K562 (cell line): ENCODE measurements around the gene TNFRSF18. TPM values are rescaled to one million over a fixed set of nuclear protein-coding genes. Genes with fewer than 3 reads are reported as not detected.

Experiments used
- ATAC-seq: fragments of 200-7000 bp; cut with Tn5 transposase; 3 replicates; pipeline ENCODE4 v1.9.1; 2020; ENCODE audit warnings: moderate library complexity
- BruUV-seq: library from RNA; stranded (reverse); fragments of 400-500 nt; replicated peaks from 2 replicates; lab custom pipeline; 2021; lab: Mats Ljungman, UMichigan
- CTCF ChIA-PET: fragments of 300-600 bp; formaldehyde crosslinking; extraction: SDS; loops from one replicate; lab custom pipeline; 2021; ENCODE audit warnings: low intra/inter-chr PET ratio; lab: Yijun Ruan, JAX
- POLR2A ChIA-PET: fragments of 300-600, 350-650 bp; sonication (Branson Sonifier 250); formaldehyde crosslinking; extraction: SDS; loops from one replicate; lab custom pipeline; 2021; ENCODE audit warnings: antibody characterized with exemption, inconsistent platforms; lab: Yijun Ruan, JAX
- DNase-seq, 4 experiments: peaks; one replicate each; pipeline versions ENCODE4 v3.0.0 to v3.0.0-alpha.2; 2011 to 2018; ENCODE audit warnings: low spot score in 3 of 4, mixed read lengths in 3 of 4; ENCODE audit errors: extremely low read depth in 1 of 4
- FAIRE-seq: peaks from 2 replicates; lab custom pipeline; 2011; peaks lifted over from hg19 to GRCh38; lab: Jason Lieb, UNC
- H2AFZ ChIP-seq: 2 replicates; pipeline ENCODE4 v1.6.0; 2011; ENCODE audit warnings: low read depth, low read length, control low read depth, inconsistent platforms
- H3K27ac ChIP-seq: fragments of 200-600 bp; 3 replicates; pipeline ENCODE4 v1.8.0; 2011; ENCODE audit warnings: low read depth, mild to moderate bottlenecking, control low read depth, inconsistent platforms, low read length, moderate library complexity, mixed read lengths; ENCODE audit errors: extremely low read depth
- H3K27me3 ChIP-seq, 2 experiments: fragments of 300-600 bp in 1 of 2; 2 replicates in 1 of 2; 3 replicates in 1 of 2; pipeline versions ENCODE4 v1.6.0 to v1.8.0; 2011; ENCODE audit warnings: inconsistent platforms in 2 of 2, low read length in 2 of 2, mild to moderate bottlenecking in 1 of 2, mixed read lengths in 1 of 2, moderate library complexity in 1 of 2; ENCODE audit not compliant: control insufficient read depth in 2 of 2, insufficient read depth in 2 of 2
- H3K36me3 ChIP-seq: fragments of 300-600 bp; 3 replicates; pipeline ENCODE4 v1.8.0; 2011; ENCODE audit warnings: mild to moderate bottlenecking, low read length, inconsistent platforms; ENCODE audit not compliant: control insufficient read depth, insufficient read depth
- H3K4me1 ChIP-seq, 2 experiments: fragments of 200-600 bp in 1 of 2; replicated peaks in 1 of 2; 2 replicates in 1 of 2; 3 replicates in 1 of 2; pipeline versions ENCODE4 v1.5.1 to v1.8.0; 2011; ENCODE audit warnings: inconsistent platforms in 2 of 2, low read length in 2 of 2, mild to moderate bottlenecking in 1 of 2, mixed read lengths in 1 of 2, moderate library complexity in 1 of 2; ENCODE audit not compliant: control insufficient read depth in 2 of 2, insufficient read depth in 2 of 2
- H3K4me2 ChIP-seq: 2 replicates; pipeline ENCODE4 v1.6.1; 2011; ENCODE audit warnings: low read length, control low read depth, inconsistent platforms, mixed read lengths; ENCODE audit not compliant: insufficient read depth
- H3K4me3 ChIP-seq: fragments of 200-600 bp; sonication (generic), shearing (Covaris generic); 2 replicates; pipeline ENCODE4 v1.5.1; 2016; ENCODE audit warnings: control low read depth, inconsistent platforms
- H3K79me2 ChIP-seq: fragments of 200-600 bp; 3 replicates; pipeline ENCODE4 v1.8.0; 2011; ENCODE audit warnings: low read length, inconsistent platforms; ENCODE audit not compliant: control insufficient read depth, insufficient read depth
- H3K9ac ChIP-seq, 2 experiments: 2 replicates each; pipeline versions ENCODE4 v1.6.0 to v1.6.1; 2011; ENCODE audit warnings: low read depth in 2 of 2, low read length in 2 of 2, control low read depth in 1 of 2, inconsistent platforms in 1 of 2, mild to moderate bottlenecking in 1 of 2, mixed read lengths in 1 of 2; ENCODE audit not compliant: insufficient read depth in 1 of 2
- H3K9me1 ChIP-seq: one replicate; pipeline ENCODE4 v1.6.0; 2011; ENCODE audit warnings: inconsistent platforms, mild to moderate bottlenecking, low read length, moderate library complexity; ENCODE audit not compliant: control insufficient read depth, insufficient read depth
- H3K9me3 ChIP-seq: replicated peaks from 2 replicates; pipeline ENCODE4 v1.5.1; 2011; ENCODE audit warnings: low read depth, low read length, inconsistent platforms; ENCODE audit not compliant: control insufficient read depth, insufficient read depth
- H4K20me1 ChIP-seq: replicated peaks from 2 replicates; pipeline ENCODE4 v1.6.1; 2011; ENCODE audit warnings: low read length, inconsistent platforms, mixed read lengths; ENCODE audit not compliant: control insufficient read depth, insufficient read depth
- ARHGAP35 ChIP-seq: fragments of 450-650 bp; IDR thresholded peaks from 2 replicates; pipeline ENCODE4 v1.6.1; 2018; ENCODE audit not compliant: partially characterized antibody
- ZNF740 ChIP-seq, 3 experiments: fragments of 200-800 bp in 1 of 3; sonication (Bioruptor generic) in 1 of 3; sonication (generic) in 1 of 3; formaldehyde crosslinking in 1 of 3; IDR thresholded peaks; 2 replicates each; pipeline versions ENCODE4 v1.6.1 to v1.8.0; 2016 to 2022; ENCODE audit warnings: mild to moderate bottlenecking in 2 of 3, missing compliant biosample characterization in 2 of 3, missing genetic modification characterization in 2 of 3, missing genetic modification reagents in 1 of 3
- WGBS: fragments of 100-300 bp; shearing (Covaris generic); methylation state at CpG from one replicate; pipeline ENCODE4 v1.1.6; 2016; ENCODE audit warnings: low coverage, mixed read lengths; ENCODE audit not compliant: insufficient coverage; ENCODE audit errors: missing lambda C conversion rate; 5-methylcytosine and 5-hydroxymethylcytosine counted together
- in situ Hi-C: fragments of 300-500 bp; cut with MboI; formaldehyde crosslinking; loops from 4 replicates; pipeline ENCODE4 v1.15.0; 2018; ENCODE audit warnings: inconsistent platforms, mixed read lengths
- intact Hi-C: fragments of 100-400 bp; cut with micrococcal nuclease; formaldehyde crosslinking; loops from 2 replicates; pipeline ENCODE4 v1.14.2; 2022
- polyA plus RNA-seq, 8 experiments: library from polyadenylated mRNA; depleted of rRNA in 4 of 8; stranded (reverse) in 5 of 8; unstranded in 3 of 8; fragments of >200 nt; fragmentation: Nextera tagmentation in 2 of 8; fragmentation: Illumina TruSeq in 1 of 8; extraction: Ambion mirVana in 2 of 8; extraction: Trizol in 1 of 8; gene quantifications; 2 replicates each; pipeline versions ENCODE4 v1.2.1 to v1.2.3, GENCODE V29; 2011 to 2014; ENCODE audit warnings: inconsistent platforms in 1 of 8, missing spikeins in 1 of 8
- total RNA-seq, 7 experiments: library from RNA; depleted of rRNA in 6 of 7; stranded (reverse); fragments of >200 nt in 6 of 7; fragmentation: Illumina TruSeq in 2 of 7; extraction: Trizol in 2 of 7; gene quantifications; 2 replicates each; pipeline versions ENCODE4 v1.2.1 to v1.2.3, GENCODE V29; 2011 to 2021; ENCODE audit warnings: low replicate concordance in 1 of 7
- TF ChIP-seq, protein P1 (sequence below): fragments of 200-800 bp; sonication (Bioruptor generic); IDR thresholded peaks from 2 replicates; pipeline ENCODE4 v1.6.1; 2016; ENCODE audit warnings: missing genetic modification characterization, missing compliant biosample characterization

Gene TNFRSF18
- total and polyA plus RNA-seq, 9 of the 15 experiments (the other 6 are each of a cell fraction or from before 2014, with no cell fraction given) = 0.24 to 0.27 TPM; not detected in 7

DNA sequence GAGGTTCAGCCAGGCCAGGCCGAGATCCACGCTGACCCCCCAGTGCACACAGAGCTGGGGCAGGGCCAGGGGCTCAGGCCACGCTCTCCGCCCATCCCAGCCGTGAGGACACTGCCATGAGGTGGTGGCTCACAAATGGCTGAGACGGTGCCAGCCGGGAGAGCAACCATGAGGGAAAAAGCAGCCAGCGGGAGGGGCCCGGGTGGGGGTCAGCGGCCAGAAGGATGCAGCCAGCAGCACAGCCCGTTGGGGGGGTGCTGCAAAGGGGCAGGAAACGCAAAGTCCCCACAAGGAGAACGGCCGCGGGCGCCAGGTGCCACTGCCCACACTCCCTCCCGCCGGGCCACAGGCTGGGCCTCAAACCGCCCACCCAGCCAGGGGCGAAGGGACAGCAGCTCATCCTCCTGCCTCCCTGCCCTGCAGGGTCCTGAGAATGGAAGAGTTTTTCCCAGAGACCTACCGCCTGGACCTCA, 24.4 kb downstream of the TNFRSF18 start:
- Histone ChIP-seq H3K9me3 (no peaks in the 10 kb centered on the region), H3K9me1 (no peaks in the 10 kb centered on the region), H3K4me1 (peaks cover 10 to 73% of the 10 kb centered on the region in 2 experiments), H3K27ac (no peak overlapping the region), H3K4me3 (no peak overlapping the region), H4K20me1 (no peaks in the 10 kb centered on the region), H2AFZ (no peak overlapping the region), H3K27me3 (peaks cover 19 to 37% of the 10 kb centered on the region in 2 experiments), H3K9ac (0 out of 4 replicates have a peak overlapping the region, but pooled peaks of 1 of the 2 experiments have one; percentile 7), H3K36me3 (no peaks in the 10 kb centered on the region), H3K79me2 (no peaks in the 10 kb centered on the region), H3K4me2 (no peak overlapping the region)
- ATAC-seq (no peak), FAIRE-seq (no peak), DNase-seq (no peak)
- ChIA-PET POLR2A (interaction anchor here (0.5 kb wide), 1 partner anchor 81 kb away, joined by 3 read pairs; no protein-coding TSS in a partner anchor), CTCF (no interaction called here)
- no peak for TF ChIP-seq ARHGAP35
- TF ChIP-seq, protein P1, sequence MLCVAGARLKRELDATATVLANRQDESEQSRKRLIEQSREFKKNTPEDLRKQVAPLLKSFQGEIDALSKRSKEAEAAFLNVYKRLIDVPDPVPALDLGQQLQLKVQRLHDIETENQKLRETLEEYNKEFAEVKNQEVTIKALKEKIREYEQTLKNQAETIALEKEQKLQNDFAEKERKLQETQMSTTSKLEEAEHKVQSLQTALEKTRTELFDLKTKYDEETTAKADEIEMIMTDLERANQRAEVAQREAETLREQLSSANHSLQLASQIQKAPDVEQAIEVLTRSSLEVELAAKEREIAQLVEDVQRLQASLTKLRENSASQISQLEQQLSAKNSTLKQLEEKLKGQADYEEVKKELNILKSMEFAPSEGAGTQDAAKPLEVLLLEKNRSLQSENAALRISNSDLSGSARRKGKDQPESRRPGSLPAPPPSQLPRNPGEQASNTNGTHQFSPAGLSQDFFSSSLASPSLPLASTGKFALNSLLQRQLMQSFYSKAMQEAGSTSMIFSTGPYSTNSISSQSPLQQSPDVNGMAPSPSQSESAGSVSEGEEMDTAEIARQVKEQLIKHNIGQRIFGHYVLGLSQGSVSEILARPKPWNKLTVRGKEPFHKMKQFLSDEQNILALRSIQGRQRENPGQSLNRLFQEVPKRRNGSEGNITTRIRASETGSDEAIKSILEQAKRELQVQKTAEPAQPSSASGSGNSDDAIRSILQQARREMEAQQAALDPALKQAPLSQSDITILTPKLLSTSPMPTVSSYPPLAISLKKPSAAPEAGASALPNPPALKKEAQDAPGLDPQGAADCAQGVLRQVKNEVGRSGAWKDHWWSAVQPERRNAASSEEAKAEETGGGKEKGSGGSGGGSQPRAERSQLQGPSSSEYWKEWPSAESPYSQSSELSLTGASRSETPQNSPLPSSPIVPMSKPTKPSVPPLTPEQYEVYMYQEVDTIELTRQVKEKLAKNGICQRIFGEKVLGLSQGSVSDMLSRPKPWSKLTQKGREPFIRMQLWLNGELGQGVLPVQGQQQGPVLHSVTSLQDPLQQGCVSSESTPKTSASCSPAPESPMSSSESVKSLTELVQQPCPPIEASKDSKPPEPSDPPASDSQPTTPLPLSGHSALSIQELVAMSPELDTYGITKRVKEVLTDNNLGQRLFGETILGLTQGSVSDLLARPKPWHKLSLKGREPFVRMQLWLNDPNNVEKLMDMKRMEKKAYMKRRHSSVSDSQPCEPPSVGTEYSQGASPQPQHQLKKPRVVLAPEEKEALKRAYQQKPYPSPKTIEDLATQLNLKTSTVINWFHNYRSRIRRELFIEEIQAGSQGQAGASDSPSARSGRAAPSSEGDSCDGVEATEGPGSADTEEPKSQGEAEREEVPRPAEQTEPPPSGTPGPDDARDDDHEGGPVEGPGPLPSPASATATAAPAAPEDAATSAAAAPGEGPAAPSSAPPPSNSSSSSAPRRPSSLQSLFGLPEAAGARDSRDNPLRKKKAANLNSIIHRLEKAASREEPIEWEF = no peak
- peak; percentile 33; the same call in 1 of the 2 replicates for TF ChIP-seq ZNF740 (CRISPR knock-in tag; IDR thresholded peaks at IDR 0.05)
- no peak for TF ChIP-seq ZNF740 (tag; IDR thresholded peaks at IDR 0.05)
- in situ Hi-C loops (no loop called here), intact Hi-C loops (no loop called here)
- BruUV-seq = no TSS peak
- 49% methylated on average over 17 of the region's 21 CpGs for WGBS
